Nephron (organoid): ENCODE results near the gene MRPS24.
"Not testable (repeated sequence)": the region's sequence is repeated elsewhere in the genome, so short reads cannot be mapped to it uniquely, and the experiment has no call there.

Experiments
- H3K27ac Mint-ChIP-seq, 3 experiments: 2 replicates each; pipeline ENCODE4 v1.8.0; 2020; ENCODE audit warnings: mixed read lengths in 3 of 3, mild to moderate bottlenecking in 2 of 3, moderate library complexity in 1 of 3
- H3K27me3 Mint-ChIP-seq: 2 replicates; pipeline ENCODE4 v1.8.0; 2021; ENCODE audit warnings: low read depth, mild to moderate bottlenecking, moderate library complexity, mixed read lengths
- H3K36me3 Mint-ChIP-seq: 2 replicates; pipeline ENCODE4 v1.8.0; 2020; ENCODE audit warnings: low read depth, mixed read lengths
- H3K4me1 Mint-ChIP-seq: 2 replicates; pipeline ENCODE4 v1.8.0; 2020; ENCODE audit warnings: mixed read lengths
- H3K4me3 Mint-ChIP-seq, 3 experiments: 2 replicates each; pipeline ENCODE4 v1.8.0; 2020; ENCODE audit warnings: mild to moderate bottlenecking in 3 of 3, mixed read lengths in 3 of 3, moderate library complexity in 2 of 3
- H3K9me3 Mint-ChIP-seq: 2 replicates; pipeline ENCODE4 v1.8.0; 2020; ENCODE audit warnings: mixed read lengths
- TF ChIP-seq, protein P1 (sequence below), 3 experiments: fragments of 200-600 bp; sonication (generic); IDR thresholded peaks; one replicate each; pipeline ENCODE4 v1.5.0; 2021; ENCODE audit warnings: antibody characterized with exemption in 3 of 3; ENCODE audit not compliant: unreplicated experiment in 3 of 3

The MRPS24 gene

DNA sequence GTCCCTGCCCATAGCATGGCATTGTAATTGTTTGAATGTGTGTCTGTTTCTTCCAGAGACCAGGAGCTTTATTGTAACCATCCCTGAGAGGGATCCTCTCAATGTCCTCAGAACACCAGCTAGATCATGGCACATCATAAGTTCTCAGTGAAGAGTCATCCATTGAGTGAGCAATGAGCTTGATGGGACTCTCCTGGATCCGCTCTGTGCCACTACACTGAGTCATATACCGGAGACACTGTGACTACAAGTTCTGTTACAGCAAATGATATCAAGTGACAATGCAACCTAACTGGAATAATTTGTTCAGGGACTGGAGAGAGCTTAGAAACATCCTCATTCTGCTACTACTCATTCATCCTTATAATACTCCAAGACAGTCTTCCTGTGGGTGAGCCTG lies 25.1 kb downstream of the MRPS24 start:
- Mint-ChIP-seq H3K9me3 (no peaks in the 10 kb centered on the region), H3K27me3 (peaks cover 9% of the 10 kb centered on the region), H3K36me3 (no peaks in the 10 kb centered on the region), H3K27ac (no peak overlapping the region), H3K4me1 (no peaks in the 10 kb centered on the region), H3K4me3 (no peak overlapping the region)
- TF ChIP-seq, protein P1, sequence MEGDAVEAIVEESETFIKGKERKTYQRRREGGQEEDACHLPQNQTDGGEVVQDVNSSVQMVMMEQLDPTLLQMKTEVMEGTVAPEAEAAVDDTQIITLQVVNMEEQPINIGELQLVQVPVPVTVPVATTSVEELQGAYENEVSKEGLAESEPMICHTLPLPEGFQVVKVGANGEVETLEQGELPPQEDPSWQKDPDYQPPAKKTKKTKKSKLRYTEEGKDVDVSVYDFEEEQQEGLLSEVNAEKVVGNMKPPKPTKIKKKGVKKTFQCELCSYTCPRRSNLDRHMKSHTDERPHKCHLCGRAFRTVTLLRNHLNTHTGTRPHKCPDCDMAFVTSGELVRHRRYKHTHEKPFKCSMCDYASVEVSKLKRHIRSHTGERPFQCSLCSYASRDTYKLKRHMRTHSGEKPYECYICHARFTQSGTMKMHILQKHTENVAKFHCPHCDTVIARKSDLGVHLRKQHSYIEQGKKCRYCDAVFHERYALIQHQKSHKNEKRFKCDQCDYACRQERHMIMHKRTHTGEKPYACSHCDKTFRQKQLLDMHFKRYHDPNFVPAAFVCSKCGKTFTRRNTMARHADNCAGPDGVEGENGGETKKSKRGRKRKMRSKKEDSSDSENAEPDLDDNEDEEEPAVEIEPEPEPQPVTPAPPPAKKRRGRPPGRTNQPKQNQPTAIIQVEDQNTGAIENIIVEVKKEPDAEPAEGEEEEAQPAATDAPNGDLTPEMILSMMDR (IDR thresholded peaks at IDR 0.05; ENCODE audit: unreplicated experiment in 3 of 3) = no peak

DNA sequence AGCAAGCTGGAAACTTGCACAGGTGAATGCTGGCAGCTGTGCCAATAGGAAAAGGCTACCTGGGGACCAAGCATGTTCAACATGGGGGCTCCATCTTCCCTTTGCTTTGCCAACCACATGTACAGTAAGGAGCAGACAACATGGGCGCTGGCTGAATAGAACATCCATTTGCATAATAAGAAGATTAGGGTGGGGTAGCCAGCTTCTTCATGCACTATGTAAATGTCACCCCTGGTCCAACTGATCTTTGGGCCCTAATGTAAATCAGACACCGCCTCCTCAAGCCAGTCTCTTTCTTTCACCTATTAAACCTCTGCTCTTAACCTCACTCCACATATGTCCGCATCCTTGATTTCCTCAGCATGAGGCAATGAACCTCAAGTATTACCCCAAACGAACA lies 26.0 kb downstream of the MRPS24 start:
- H3K4me3 Mint-ChIP-seq = no peak overlapping the region
- no peaks in the 10 kb centered on the region for H3K36me3 Mint-ChIP-seq
- H3K9me3 Mint-ChIP-seq = no peaks in the 10 kb centered on the region
- H3K4me1 Mint-ChIP-seq = no peaks in the 10 kb centered on the region
- H3K27ac Mint-ChIP-seq = no peak overlapping the region
- TF ChIP-seq, protein P1 (IDR thresholded peaks at IDR 0.05; ENCODE audit: unreplicated experiment in 3 of 3) = no peak
- H3K27me3 Mint-ChIP-seq = peaks cover 15% of the 10 kb centered on the region

DNA sequence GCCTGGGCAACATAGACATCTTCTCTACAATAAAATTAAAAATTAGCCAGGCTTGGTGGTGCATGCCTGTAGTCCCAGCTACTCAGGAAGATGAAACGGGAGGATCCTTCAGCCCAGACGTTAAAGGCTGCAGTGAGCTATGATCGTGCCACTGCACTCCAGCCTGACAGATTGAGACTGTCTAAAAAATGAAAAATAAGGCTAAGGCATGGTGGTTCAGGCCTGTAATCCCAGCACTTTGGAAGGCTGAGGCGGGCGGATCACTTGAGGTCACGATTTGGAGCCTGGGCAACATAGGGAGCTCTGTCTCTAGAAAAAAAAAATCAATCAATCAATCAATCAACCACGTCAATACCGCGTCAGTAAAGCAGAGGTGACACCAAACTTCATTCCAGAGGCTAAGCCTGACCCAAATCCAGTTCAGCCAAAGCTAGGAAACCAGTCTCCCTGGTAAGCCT lies 31.1 kb downstream of the MRPS24 start:
- Mint-ChIP-seq H3K36me3 (no peaks in the 10 kb centered on the region), H3K27me3 (peaks cover 6% of the 10 kb centered on the region), H3K9me3 (no peaks in the 10 kb centered on the region), H3K4me3 (peak overlapping the region in 1 of 3 experiments; percentile 53), H3K4me1 (no peaks in the 10 kb centered on the region), H3K27ac (peak overlapping the region; percentile 47 to 81 (median 72))
- TF ChIP-seq, protein P1 (IDR thresholded peaks at IDR 0.05; ENCODE audit: unreplicated experiment in 3 of 3) = no peak

DNA sequence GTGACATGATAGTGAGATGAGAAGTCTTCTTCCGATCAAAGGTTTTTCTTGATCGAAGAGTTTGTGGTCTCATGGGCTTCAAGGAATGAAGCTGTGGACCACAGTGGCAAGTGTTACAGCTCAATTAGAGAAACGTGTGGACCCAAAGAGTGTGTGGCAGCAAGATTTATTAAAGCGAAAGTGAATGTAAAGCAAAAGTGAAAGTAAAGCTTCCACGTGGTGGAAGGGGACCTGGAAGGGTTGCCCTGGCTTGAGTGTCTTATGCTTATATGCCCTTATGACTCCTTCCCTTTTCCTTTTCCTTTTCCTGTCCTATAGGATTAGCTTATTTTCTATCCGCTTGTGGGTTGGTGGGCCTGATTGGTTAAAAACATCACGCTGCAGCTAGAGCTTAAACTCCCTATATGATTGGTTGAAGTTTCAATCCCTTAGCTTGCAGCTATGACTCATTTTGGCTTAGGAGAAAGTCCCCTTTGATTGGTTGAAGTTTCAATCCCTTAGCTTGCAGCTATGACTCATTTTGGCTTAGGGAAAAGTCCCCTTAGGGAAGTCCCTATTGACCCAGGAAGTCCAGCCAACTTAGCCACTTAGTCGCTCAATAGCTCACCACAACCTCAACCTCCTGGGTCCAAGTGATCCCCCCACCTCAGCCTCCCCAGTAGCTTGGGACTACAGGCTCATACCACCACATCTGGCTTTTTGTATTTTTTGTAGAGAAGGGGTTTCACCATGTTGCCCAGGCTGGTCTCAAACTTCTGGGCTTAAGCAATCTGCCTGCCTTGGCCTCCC lies 34.7 kb downstream of the MRPS24 start:
- Mint-ChIP-seq H3K4me3 (no peak overlapping the region), H3K27me3 (peaks cover 6% of the 10 kb centered on the region), H3K9me3 (peaks cover 9% of the 10 kb centered on the region), H3K27ac (no peak overlapping the region), H3K4me1 (no peaks in the 10 kb centered on the region), H3K36me3 (no peaks in the 10 kb centered on the region)
- TF ChIP-seq, protein P1 (IDR thresholded peaks at IDR 0.05; ENCODE audit: unreplicated experiment in 3 of 3) = no peak

DNA sequence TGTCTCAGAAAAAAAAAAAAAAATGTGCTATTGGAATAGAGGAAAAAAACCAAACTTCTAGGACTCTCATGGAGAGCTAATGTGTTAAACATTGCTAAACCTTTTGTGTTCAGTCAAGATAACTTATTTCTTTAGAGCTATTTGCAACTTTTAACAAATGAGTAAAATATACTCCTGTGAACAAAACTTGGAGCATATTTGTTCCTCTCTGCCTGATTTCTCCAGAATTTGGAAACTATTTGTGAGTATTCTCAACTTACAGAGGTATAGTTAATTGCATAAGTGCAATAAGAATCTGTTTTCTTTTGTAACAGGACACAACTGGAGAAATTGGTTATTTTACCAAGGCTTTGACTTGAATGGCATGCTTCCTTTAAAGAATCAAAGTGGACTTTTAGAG lies 38.4 kb downstream of the MRPS24 start:
- not testable (repeated sequence) for H3K27me3 Mint-ChIP-seq, H3K4me1 Mint-ChIP-seq, H3K27ac Mint-ChIP-seq, H3K4me3 Mint-ChIP-seq, H3K36me3 Mint-ChIP-seq
- peaks cover 13% of the 10 kb centered on the region for H3K9me3 Mint-ChIP-seq

DNA sequence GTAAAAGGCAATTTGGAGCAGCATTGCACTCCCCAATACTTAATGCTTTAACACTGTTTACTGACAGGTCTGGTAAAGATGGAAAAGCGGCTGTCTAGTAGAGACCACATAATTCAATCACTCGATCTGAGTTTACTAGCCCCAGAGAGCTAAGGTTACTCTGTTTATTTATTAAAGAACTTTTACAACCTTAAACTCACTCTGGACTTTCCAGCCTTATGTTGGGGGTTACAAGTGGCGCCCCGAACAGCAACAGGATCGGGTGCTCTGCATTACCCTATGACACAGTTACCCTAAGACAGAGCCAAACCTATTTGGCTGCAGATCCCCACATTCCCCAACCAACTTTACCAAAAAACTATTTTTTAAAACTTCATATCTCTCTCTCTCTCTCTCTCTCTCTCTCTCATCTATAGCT lies 43.9 kb downstream of the MRPS24 start:
- H3K27me3 Mint-ChIP-seq = peaks cover 19% of the 10 kb centered on the region
- H3K4me3 Mint-ChIP-seq = no peak overlapping the region
- TF ChIP-seq, protein P1 (IDR thresholded peaks at IDR 0.05; ENCODE audit: unreplicated experiment in 3 of 3) = no peak
- peak overlapping the region; percentile 42 to 95 (median 83) for H3K27ac Mint-ChIP-seq
- H3K9me3 Mint-ChIP-seq = peaks cover 11% of the 10 kb centered on the region
- H3K36me3 Mint-ChIP-seq = no peaks in the 10 kb centered on the region
- H3K4me1 Mint-ChIP-seq = no peaks in the 10 kb centered on the region
